HFFc6 (cell line): ENCODE measurements around the gene ATRN. TPM values are rescaled to one million over a fixed set of nuclear protein-coding genes. Genes with fewer than 3 reads are reported as not detected.
A peak's percentile ranks its signal among the peaks of the same experiment; 100 is the strongest.

Experiments used
- DNase-seq: peaks from one replicate; pipeline ENCODE4 v3.0.0-alpha.2; 2018
- H3K27ac Mint-ChIP-seq: 2 replicates; pipeline ENCODE4 v1.8.0; 2020; ENCODE audit warnings: mild to moderate bottlenecking, mixed read lengths
- H3K27me3 Mint-ChIP-seq: 2 replicates; pipeline ENCODE4 v1.8.0; 2021; ENCODE audit warnings: mild to moderate bottlenecking, moderate library complexity, mixed read lengths; ENCODE audit not compliant: insufficient read depth
- H3K36me3 Mint-ChIP-seq: 2 replicates; pipeline ENCODE4 v1.8.0; 2021; ENCODE audit warnings: low read depth, mixed read lengths
- H3K4me1 Mint-ChIP-seq: 2 replicates; pipeline ENCODE4 v1.8.0; 2020; ENCODE audit warnings: low read depth, mixed read lengths
- H3K4me3 Mint-ChIP-seq: 2 replicates; pipeline ENCODE4 v1.8.0; 2020; ENCODE audit warnings: mild to moderate bottlenecking, moderate library complexity, mixed read lengths
- H3K9me3 Mint-ChIP-seq: 2 replicates; pipeline ENCODE4 v1.8.0; 2020; ENCODE audit warnings: mild to moderate bottlenecking, mixed read lengths
- CTCF ChIP-seq: fragments of 200-600 bp; sonication (generic); IDR thresholded peaks from 2 replicates; pipeline ENCODE4 v1.5.0; 2021; ENCODE audit warnings: antibody characterized with exemption, mild to moderate bottlenecking
- total RNA-seq, 6 experiments: library from RNA; stranded (reverse); fragmentation: NEBNext Ultra II Directional; extraction: Animal tissue kit (Norgen Biotek cat#: 25700); gene quantifications; 2 replicates in 1 of 6; 3 replicates in 5 of 6; pipeline ENCODE4 v1.2.3, GENCODE V29; 2021

The ATRN gene
- total RNA-seq, 6 experiments from 2014 or later, result 27.5 to 33.0 (median 29.6) TPM

GRCh38 chr20:3632311-3633004 lies 161.6 kb downstream of the ATRN start:
- Mint-ChIP-seq H3K36me3 (peaks cover 12% of the 10 kb centered on the region), H3K27me3 (no peaks in the 10 kb centered on the region), H3K27ac (no peak overlapping the region), H3K4me1 (no peaks in the 10 kb centered on the region), H3K4me3 (no peak overlapping the region), H3K9me3 (no peaks in the 10 kb centered on the region)
- peak; percentile 32; the same call in 1 of the 2 replicates for TF ChIP-seq CTCF
- DNase-seq, result no peak

GRCh38 chr20:3633913-3634478 lies 163.2 kb downstream of the ATRN start:
- H3K27me3 Mint-ChIP-seq, result no peaks in the 10 kb centered on the region
- H3K4me1 Mint-ChIP-seq, result no peaks in the 10 kb centered on the region
- TF ChIP-seq CTCF, result no peak
- peaks cover 6% of the 10 kb centered on the region for H3K36me3 Mint-ChIP-seq
- no peak overlapping the region for H3K27ac Mint-ChIP-seq
- DNase-seq, result no peak
- H3K4me3 Mint-ChIP-seq, result no peak overlapping the region
- no peaks in the 10 kb centered on the region for H3K9me3 Mint-ChIP-seq

- no peak overlapping the region for H3K27ac Mint-ChIP-seq
- no peaks in the 10 kb centered on the region for H3K9me3 Mint-ChIP-seq
- no peaks in the 10 kb centered on the region for H3K36me3 Mint-ChIP-seq
- H3K27me3 Mint-ChIP-seq, result no peaks in the 10 kb centered on the region
- DNase-seq, result no peak
- no peak for TF ChIP-seq CTCF
- no peaks in the 10 kb centered on the region for H3K4me1 Mint-ChIP-seq
- H3K4me3 Mint-ChIP-seq, result no peak overlapping the region
Observed at GRCh38 chr20:3635346-3635745, 164.5 kb downstream of the ATRN start.

- Mint-ChIP-seq H3K27me3 (no peaks in the 10 kb centered on the region), H3K27ac (no peak overlapping the region), H3K36me3 (no peaks in the 10 kb centered on the region), H3K4me3 (no peak overlapping the region), H3K4me1 (no peaks in the 10 kb centered on the region), H3K9me3 (no peaks in the 10 kb centered on the region)
- DNase-seq, result no peak
- no peak for TF ChIP-seq CTCF
Observed at GRCh38 chr20:3640259-3640658, 169.4 kb downstream of the ATRN start.

- Mint-ChIP-seq H3K27ac (no peak overlapping the region), H3K36me3 (no peaks in the 10 kb centered on the region), H3K4me3 (no peak overlapping the region), H3K27me3 (peaks cover 2% of the 10 kb centered on the region), H3K9me3 (no peaks in the 10 kb centered on the region), H3K4me1 (peaks cover 15% of the 10 kb centered on the region)
- TF ChIP-seq CTCF, result no peak
- DNase-seq, result no peak
Observed at GRCh38 chr20:3645309-3646066, 174.7 kb downstream of the ATRN start.
